A673 (cell line): ENCODE results near the gene KCNQ1OT1. TPM values are rescaled to one million over a fixed set of nuclear protein-coding genes. Genes with fewer than 3 reads are reported as not detected.

Experiments
- BruUV-seq: library from RNA; stranded (reverse); fragments of 400-500 nt; replicated peaks from 2 replicates; lab custom pipeline; 2021; lab: Mats Ljungman, UMichigan
- CTCF ChIA-PET: fragments of 300-600 bp; sonication (Branson Sonifier 250); formaldehyde crosslinking; loops from one replicate; lab custom pipeline; 2022; ENCODE audit warnings: antibody characterized with exemption; lab: Charles Lee
- POLR2A ChIA-PET: fragments of 300-600 bp; sonication (Branson Sonifier 250); formaldehyde crosslinking; loops from one replicate; lab custom pipeline; 2022; ENCODE audit warnings: antibody characterized with exemption; ENCODE audit not compliant: low non-redundant PET; lab: Charles Lee
- DNase-seq: peaks from one replicate; pipeline ENCODE4 v3.0.0-alpha.2; 2015; ENCODE audit warnings: low spot score
- H3K27ac ChIP-seq: fragments of 200-600 bp; sonication (generic); 2 replicates; pipeline ENCODE4 v1.5.1; 2016; ENCODE audit warnings: mixed run types, low read depth, mild to moderate bottlenecking, mixed read lengths, antibody characterized with exemption, low read length; ENCODE audit not compliant: poor library complexity, severe bottlenecking
- H3K27me3 ChIP-seq: fragments of 200-600 bp; sonication (generic); replicated peaks from 2 replicates; pipeline ENCODE4 v1.6.1; 2017; ENCODE audit warnings: mixed run types, low read depth, mild to moderate bottlenecking, mixed read lengths, antibody characterized with exemption, low read length; ENCODE audit not compliant: insufficient read depth, poor library complexity
- H3K36me3 ChIP-seq: fragments of 200-600 bp; sonication (generic); 2 replicates; pipeline ENCODE4 v1.6.1; 2016; ENCODE audit warnings: mixed run types, mild to moderate bottlenecking, mixed read lengths, antibody characterized with exemption, low read length; ENCODE audit not compliant: insufficient read depth, poor library complexity, severe bottlenecking
- H3K4me1 ChIP-seq: fragments of 200-600 bp; sonication (generic); 2 replicates; pipeline ENCODE4 v1.6.1; 2017; ENCODE audit warnings: mixed run types, mild to moderate bottlenecking, mixed read lengths, antibody characterized with exemption, low read length; ENCODE audit not compliant: insufficient read depth, poor library complexity, severe bottlenecking
- H3K4me3 ChIP-seq: fragments of 200-600 bp; sonication (generic); 2 replicates; pipeline ENCODE4 v1.5.1; 2016; ENCODE audit warnings: low read depth, mixed run types, mild to moderate bottlenecking, mixed read lengths, low read length; ENCODE audit not compliant: poor library complexity, severe bottlenecking
- H3K9me3 ChIP-seq: fragments of 200-600 bp; sonication (generic); 2 replicates; pipeline ENCODE4 v1.6.1; 2016; ENCODE audit warnings: mixed run types, low read depth, mild to moderate bottlenecking, mixed read lengths, antibody characterized with exemption, low read length; ENCODE audit not compliant: poor library complexity, severe bottlenecking
- EZH2 ChIP-seq: fragments of 200-600 bp; sonication (generic); IDR thresholded peaks from 2 replicates; pipeline ENCODE4 v1.6.1; 2017; ENCODE audit warnings: borderline replicate concordance, low read depth, mild to moderate bottlenecking, mixed read lengths, antibody characterized with exemption, low read length; ENCODE audit not compliant: poor library complexity, severe bottlenecking
- intact Hi-C: fragments of 100-400 bp; cut with micrococcal nuclease; formaldehyde crosslinking; loops from one replicate; pipeline ENCODE4 v1.10.0; 2022; ENCODE audit not compliant: unreplicated experiment
- total RNA-seq: library from RNA; stranded (reverse); gene quantifications from 2 replicates; pipeline ENCODE4 v1.2.3, GENCODE V29; 2021
- TF ChIP-seq, protein P1 (sequence below): fragments of 300-800, 200-600 bp; sonication (generic); conservative IDR thresholded peaks from 2 replicates; pipeline ENCODE4 v1.5.1; 2017; ENCODE audit warnings: low read depth, mild to moderate bottlenecking, antibody characterized with exemption, low read length, moderate library complexity, mixed read lengths

Gene KCNQ1OT1
- total RNA-seq, 1 experiment from 2014 or later = 4.0 TPM

DNA sequence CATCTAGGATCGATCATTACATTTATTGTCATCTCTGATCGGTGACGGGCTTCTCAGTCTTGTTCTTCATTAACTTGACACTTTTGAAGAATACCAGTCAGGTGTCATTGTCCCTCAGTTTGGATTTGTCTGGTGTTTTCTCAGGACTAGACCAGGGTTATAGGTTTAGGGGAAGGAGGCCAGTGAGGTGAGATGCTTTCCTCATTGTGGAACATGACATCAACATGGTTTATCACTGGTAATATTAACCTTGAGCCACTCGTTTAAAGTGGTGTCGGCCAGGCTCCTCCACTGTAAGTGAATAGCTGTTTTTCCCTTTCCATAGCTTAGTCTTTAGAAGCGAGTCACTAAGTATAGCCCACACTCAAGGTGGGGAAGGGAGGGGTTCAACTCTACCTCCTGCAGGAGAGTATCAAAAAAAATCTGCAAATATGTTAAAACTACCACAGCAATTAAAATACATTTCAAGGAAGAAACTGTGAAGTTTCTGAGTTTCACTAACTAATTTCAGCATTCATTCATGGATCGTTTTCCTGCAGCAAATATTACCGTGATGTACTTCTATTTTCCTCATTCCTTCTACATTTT lies 42.0 kb downstream of the KCNQ1OT1 start:
- Histone ChIP-seq H3K4me3 (no peak overlapping the region), H3K27me3 (no peaks in the 10 kb centered on the region), H3K27ac (no peak overlapping the region), H3K9me3 (peaks cover 88% of the 10 kb centered on the region), H3K4me1 (no peaks in the 10 kb centered on the region), H3K36me3 (no peaks in the 10 kb centered on the region)
- intact Hi-C loops = no loop called here
- ChIA-PET CTCF (no interaction called here), POLR2A (no interaction called here)
- no peak for DNase-seq
- no TSS peak for BruUV-seq
- TF ChIP-seq, protein P1, sequence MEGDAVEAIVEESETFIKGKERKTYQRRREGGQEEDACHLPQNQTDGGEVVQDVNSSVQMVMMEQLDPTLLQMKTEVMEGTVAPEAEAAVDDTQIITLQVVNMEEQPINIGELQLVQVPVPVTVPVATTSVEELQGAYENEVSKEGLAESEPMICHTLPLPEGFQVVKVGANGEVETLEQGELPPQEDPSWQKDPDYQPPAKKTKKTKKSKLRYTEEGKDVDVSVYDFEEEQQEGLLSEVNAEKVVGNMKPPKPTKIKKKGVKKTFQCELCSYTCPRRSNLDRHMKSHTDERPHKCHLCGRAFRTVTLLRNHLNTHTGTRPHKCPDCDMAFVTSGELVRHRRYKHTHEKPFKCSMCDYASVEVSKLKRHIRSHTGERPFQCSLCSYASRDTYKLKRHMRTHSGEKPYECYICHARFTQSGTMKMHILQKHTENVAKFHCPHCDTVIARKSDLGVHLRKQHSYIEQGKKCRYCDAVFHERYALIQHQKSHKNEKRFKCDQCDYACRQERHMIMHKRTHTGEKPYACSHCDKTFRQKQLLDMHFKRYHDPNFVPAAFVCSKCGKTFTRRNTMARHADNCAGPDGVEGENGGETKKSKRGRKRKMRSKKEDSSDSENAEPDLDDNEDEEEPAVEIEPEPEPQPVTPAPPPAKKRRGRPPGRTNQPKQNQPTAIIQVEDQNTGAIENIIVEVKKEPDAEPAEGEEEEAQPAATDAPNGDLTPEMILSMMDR = no peak
- no peak for TF ChIP-seq EZH2

DNA sequence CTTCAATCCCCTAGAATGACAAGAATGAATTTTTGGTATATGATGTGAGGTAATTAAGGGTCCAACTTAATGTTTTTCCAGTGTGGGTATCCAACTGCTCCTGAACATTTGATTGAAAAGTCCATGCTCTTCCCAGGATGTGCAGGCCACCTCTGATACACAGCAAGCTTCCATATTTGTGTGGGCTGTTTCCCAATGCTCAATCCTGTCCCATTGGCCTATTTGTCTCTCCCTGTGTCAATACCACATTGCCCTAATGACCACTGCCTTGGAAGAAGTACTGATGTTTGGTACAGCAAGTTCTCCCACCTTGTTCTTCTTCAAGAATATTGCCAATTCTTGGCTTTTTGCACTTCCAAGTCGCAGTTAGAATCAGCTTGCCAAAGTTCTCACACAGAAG lies 42.9 kb downstream of the KCNQ1OT1 start:
- H3K4me1 ChIP-seq = no peaks in the 10 kb centered on the region
- H3K36me3 ChIP-seq = no peaks in the 10 kb centered on the region
- TF ChIP-seq, protein P1 = no peak
- TF ChIP-seq EZH2 = no peak
- H3K9me3 ChIP-seq = peaks cover 94% of the 10 kb centered on the region
- H3K27ac ChIP-seq = no peak overlapping the region
- intact Hi-C loops = no loop called here
- no peak for DNase-seq
- H3K4me3 ChIP-seq = no peak overlapping the region
- no TSS peak for BruUV-seq
- H3K27me3 ChIP-seq = no peaks in the 10 kb centered on the region
- ChIA-PET POLR2A (no interaction called here), CTCF (no interaction called here)

DNA sequence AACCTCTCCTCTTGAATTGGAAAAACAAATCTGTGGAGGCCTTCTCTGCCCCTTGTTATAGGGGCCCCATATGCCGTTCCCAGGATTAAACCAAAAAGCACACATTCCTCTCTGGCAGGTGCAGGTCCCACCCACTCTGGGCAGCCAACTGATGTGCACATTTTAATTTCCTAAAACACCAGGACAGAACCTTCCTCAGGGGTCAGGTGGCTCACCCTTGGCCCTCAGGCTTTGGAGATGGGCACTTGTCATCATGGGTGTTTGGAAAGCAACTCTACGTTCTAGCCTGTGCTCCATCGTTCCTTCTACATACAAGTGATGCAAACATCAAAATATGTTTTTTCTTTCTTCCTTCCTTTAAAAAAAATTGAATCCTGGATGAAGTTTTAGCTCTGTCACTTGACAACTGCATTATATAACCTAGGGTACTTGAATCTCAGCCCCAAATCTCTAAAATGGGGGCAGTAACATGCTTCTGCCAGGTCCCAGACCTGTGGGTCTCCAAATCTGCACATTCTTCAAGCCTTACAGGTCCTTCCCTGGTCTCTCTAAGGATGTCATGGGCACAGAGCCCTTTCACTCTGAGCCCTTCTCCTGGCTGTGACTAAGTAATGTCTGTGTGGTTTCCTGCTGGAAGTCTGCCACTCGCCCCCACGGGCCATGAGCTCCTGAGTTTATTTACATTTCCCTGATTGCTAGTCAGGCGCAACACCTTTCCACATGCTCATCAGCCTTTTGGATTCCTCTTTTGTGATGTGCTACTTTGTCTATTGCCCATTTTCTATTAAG lies 43.8 kb downstream of the KCNQ1OT1 start:
- H3K27ac ChIP-seq = no peak overlapping the region
- H3K27me3 ChIP-seq = no peaks in the 10 kb centered on the region
- H3K4me3 ChIP-seq = no peak overlapping the region
- intact Hi-C loops = no loop called here
- H3K36me3 ChIP-seq = no peaks in the 10 kb centered on the region
- no peaks in the 10 kb centered on the region for H3K4me1 ChIP-seq
- peaks cover 94% of the 10 kb centered on the region for H3K9me3 ChIP-seq
- ChIA-PET POLR2A (no interaction called here), CTCF (no interaction called here)
- no peak for DNase-seq
- BruUV-seq = no TSS peak
- no peak for TF ChIP-seq EZH2
- TF ChIP-seq, protein P1 = no peak
